ENCODE measurements around the gene LETMD1. TPM values are rescaled to one million over a fixed set of nuclear protein-coding genes. Genes with fewer than 3 reads are reported as not detected.

LETMD1 gene, protein sequence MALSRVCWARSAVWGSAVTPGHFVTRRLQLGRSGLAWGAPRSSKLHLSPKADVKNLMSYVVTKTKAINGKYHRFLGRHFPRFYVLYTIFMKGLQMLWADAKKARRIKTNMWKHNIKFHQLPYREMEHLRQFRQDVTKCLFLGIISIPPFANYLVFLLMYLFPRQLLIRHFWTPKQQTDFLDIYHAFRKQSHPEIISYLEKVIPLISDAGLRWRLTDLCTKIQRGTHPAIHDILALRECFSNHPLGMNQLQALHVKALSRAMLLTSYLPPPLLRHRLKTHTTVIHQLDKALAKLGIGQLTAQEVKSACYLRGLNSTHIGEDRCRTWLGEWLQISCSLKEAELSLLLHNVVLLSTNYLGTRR
- 36.8 and 37.9 TPM in 2 replicates for polyA plus RNA-seq

DNA sequence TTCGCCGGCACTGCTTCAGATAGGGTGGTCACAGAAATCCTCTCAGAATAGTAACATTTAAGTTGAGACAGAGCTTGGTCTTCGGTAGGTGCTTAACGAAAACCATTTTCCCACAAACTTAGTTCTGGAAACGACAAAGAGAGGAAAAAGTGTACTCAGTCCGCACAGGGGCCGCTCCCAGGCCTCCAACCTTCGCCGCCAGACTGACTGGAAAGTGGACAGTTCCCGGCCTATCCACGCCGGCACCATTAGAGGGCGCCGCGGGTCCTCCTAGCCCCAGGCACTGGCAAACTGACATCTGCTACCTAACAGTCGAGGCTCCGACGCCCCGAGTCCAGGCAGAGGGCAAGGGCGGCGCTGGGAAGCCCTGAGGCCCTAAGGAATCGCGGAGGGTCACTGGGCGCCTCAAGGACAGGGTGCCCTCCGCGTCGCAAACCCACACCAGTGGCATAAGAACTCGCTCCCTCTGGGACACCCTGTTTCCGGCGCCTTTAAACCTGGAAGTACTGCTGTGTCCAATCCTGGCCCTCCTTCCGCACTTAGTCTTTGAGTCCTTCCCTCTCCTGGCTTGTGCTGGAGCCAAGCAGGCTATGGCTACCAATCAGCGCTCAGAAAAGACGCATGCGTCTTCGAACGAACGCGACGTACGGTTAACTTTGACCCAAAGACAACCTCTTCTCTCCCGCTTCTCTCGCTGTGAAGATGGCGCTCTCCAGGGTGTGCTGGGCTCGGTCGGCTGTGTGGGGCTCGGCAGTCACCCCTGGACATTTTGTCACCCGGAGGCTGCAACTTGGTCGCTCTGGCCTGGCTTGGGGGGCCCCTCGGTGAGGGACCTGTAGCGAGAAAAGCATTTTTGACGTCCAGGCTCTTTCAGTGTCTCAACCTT, at the start of gene LETMD1:
TSS of gene LETMD1 (plus strand) at position 673 of the 886 bp plus-strand sequence. CDS start at position 703, 30 bp downstream.

DNA sequence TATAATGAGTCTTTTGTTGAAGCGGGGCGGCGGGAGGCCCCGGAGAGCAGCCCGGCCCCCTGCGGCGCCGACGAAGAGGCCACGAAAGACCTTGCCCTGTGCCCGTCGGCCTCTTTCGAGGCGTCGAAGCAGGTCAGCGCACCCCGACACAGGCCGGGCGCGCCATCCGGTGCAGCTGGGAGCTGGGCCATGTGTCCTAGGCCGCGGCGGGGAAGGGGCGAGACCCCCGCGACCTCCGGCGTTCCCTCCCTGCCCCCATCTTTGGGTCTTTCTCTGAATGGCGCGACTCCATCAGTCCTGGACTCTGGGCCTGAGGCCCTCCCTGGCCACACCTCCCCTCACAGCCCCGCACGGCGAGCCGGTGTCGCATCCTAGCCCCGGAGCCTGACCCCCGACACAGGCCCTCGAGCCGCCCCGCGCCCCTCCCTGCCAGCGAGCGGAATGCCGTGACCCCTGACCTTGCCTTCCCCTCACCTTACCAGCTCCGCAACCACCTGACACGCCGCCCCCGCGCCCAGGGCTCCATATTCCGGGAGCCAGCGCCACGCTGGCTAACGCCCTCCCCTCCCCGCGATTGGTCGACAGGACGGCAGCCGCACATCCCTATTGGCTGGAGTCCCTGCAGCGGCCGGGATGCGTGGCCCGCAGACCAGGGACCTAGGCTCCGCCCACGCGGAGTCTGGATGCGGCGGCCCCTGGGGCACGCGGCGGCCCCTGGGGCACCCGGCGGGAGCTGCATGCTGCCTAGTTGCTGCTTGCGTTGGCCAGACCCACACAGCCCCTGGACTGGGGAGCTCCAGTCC, 22.1 kb upstream of the LETMD1 start, which contains the start of gene SLC11A2:
TSS of gene SLC11A2 (minus strand) at position 549 of the 803 bp plus-strand sequence. CDS start 15,656 bp downstream, outside the sequence.

DNA sequence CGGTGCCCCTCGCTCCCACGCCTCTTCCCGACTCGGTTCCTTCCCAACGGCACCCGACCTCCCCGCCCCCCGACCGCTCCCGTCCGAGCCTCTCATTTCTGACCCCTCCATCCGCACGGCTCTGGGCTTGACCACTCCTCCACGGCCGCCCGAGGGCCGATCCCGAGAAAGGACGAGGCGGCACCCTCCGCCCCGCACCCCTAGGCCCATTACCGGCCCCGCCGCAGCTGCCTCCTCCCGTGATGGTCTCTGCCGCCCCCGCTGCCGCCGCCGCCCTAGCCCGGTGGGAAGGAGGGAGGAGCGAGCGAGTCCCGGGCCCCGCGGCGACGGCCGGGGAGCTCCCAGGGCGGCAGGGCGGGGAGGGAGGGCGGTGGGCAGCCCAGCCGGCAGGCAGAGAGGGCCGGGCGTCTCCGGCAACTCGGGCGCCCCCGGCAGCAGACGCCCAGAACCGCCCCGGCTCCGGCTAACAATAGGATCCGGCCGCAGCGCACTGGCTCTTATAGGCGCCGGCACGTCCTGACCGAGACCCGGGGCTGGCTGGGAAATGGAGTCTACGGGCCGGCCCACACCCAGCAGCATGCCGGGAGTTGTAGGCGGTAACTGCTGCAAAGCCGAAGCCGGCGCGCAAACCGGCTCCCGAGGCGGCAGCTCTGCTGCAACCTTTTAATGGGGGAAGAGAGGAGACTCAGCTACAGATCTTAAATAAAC, 35.2 kb downstream of the LETMD1 start, which contains the start of gene CSRNP2:
TSS of gene CSRNP2 (minus strand) at position 471 of the 708 bp plus-strand sequence. CDS start 7,035 bp downstream, outside the sequence.

Other genes with a start within 250 kb of the LETMD1 start
- gene TMPRSS12, start 205.4 kb upstream of the LETMD1 start, polyA plus RNA-seq: 0.73 TPM in 1 of 2 replicates, not detected in the other
- not detected in 2 replicates for gene HIGD1C, start 95.8 kb upstream of the LETMD1 start, polyA plus RNA-seq
- gene SLC11A2, start 21.9 kb upstream of the LETMD1 start, polyA plus RNA-seq: 38.0 and 52.9 TPM in 2 replicates
- gene CSRNP2, start 35.3 kb downstream of the LETMD1 start, polyA plus RNA-seq: 37.9 and 39.7 TPM in 2 replicates
- 15.4 and 19.0 TPM in 2 replicates for gene TFCP2, start 124.8 kb downstream of the LETMD1 start, polyA plus RNA-seq
- 1.5 and 4.9 TPM in 2 replicates for gene POU6F1, start 169.7 kb downstream of the LETMD1 start, polyA plus RNA-seq
- gene DAZAP2, start 190.5 kb downstream of the LETMD1 start, polyA plus RNA-seq: 103 and 117 TPM in 2 replicates
- 1.5 TPM in 1 of 2 replicates, not detected in the other for gene SMAGP, start 222.1 kb downstream of the LETMD1 start, polyA plus RNA-seq